Umbilical cord (tissue), 2 donors: ENCODE results near the gene RGS3. TPM values are rescaled to one million over a fixed set of nuclear protein-coding genes. Genes with fewer than 3 reads are reported as not detected.

Experiments used
- DNase-seq: peaks from one replicate; pipeline ENCODE4 v3.0.0-alpha.2; 2015; ENCODE audit warnings: low spot score
- total RNA-seq: library from RNA; depleted of rRNA; stranded (reverse); fragments of >200 nt; gene quantifications from one replicate; pipeline ENCODE4 v1.2.3, GENCODE V29; 2014; ENCODE audit warnings: low replicate concordance; ENCODE audit not compliant: insufficient read depth

Gene RGS3
- total RNA-seq, 1 donor from 2014 or later: 42.1 TPM

GRCh38 chr9:113600023-113600823 is 136.7 kb downstream of the RGS3 start:
- no peak for DNase-seq

GRCh38 chr9:113600871-113601614 is 137.5 kb downstream of the RGS3 start:
- no peak for DNase-seq

GRCh38 chr9:113601656-113602055 is 138.1 kb downstream of the RGS3 start:
- no peak for DNase-seq

GRCh38 chr9:113602126-113603047 is 138.9 kb downstream of the RGS3 start:
- DNase-seq: no peak

- no peak for DNase-seq
These were observed 139.5 kb downstream of the RGS3 start for GRCh38 chr9:113603048-113603375.

- no peak for DNase-seq
These were observed 140.2 kb downstream of the RGS3 start for GRCh38 chr9:113603773-113604172.

- DNase-seq: no peak
These were observed 140.9 kb downstream of the RGS3 start for GRCh38 chr9:113604393-113604792.

GRCh38 chr9:113606510-113606909 is 143.0 kb downstream of the RGS3 start:
- DNase-seq: no peak

GRCh38 chr9:113608082-113608685 is 144.7 kb downstream of the RGS3 start:
- no peak for DNase-seq

GRCh38 chr9:113609562-113610318 is 146.2 kb downstream of the RGS3 start:
- DNase-seq: no peak

GRCh38 chr9:113611461-113612215 is 148.1 kb downstream of the RGS3 start:
- no peak for DNase-seq

- DNase-seq: no peak
These were observed 148.8 kb downstream of the RGS3 start for GRCh38 chr9:113612216-113612747.

- no peak for DNase-seq
These were observed 149.3 kb downstream of the RGS3 start for GRCh38 chr9:113612828-113613227.

- no peak for DNase-seq
These were observed 150.4 kb downstream of the RGS3 start for GRCh38 chr9:113613815-113614413.

GRCh38 chr9:113614843-113615648 is 151.5 kb downstream of the RGS3 start:
- DNase-seq: peak; percentile 85

GRCh38 chr9:113616116-113616515 is 152.6 kb downstream of the RGS3 start:
- no peak for DNase-seq

- DNase-seq: no peak
These were observed 153.3 kb downstream of the RGS3 start for GRCh38 chr9:113616621-113617496.

GRCh38 chr9:113617550-113617949 is 154.0 kb downstream of the RGS3 start:
- no peak for DNase-seq
